ENCODE results near the gene PEPD. TPM values are rescaled to one million over a fixed set of nuclear protein-coding genes. Genes with fewer than 3 reads are reported as not detected.

PEPD gene
- total RNA-seq, 1 experiment from 2014 or later: 83.1 TPM

- CTCF ChIA-PET: interaction anchor here (1.7 kb wide), 1 partner anchor 43 kb away, joined by 6 read pairs; no protein-coding TSS in a partner anchor
These were observed 62.1 kb downstream of the PEPD start for GRCh38 chr19:33459222-33460090.

DNA sequence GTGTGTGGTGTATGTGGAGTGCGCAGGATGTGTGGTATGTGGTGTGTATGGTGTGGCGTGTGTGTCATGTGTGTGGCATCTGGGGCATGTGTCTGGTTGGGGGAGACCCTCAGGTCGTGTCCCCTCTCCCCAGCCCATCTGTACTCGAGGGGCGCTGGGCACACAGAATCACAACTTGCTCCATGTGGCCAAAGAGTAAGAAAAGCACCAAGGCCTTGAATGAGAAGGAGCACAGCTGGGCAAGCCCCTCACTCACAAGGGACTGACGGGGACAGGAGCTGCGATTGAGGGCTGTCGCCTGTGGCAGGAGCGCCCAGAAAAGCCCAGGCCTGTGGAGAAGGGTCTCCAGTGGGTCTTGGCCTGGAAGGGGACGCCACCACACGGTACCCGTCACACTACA lies 62.8 kb downstream of the PEPD start:
- ATAC-seq (no peak), DNase-seq (ENCODE audit: low spot score) (no peak)
- H3K27ac Mint-ChIP-seq: no peak overlapping the region
- no peaks in the 10 kb centered on the region for H3K4me1 Mint-ChIP-seq
- no peaks in the 10 kb centered on the region for H3K36me3 Mint-ChIP-seq
- no peaks in the 10 kb centered on the region for H3K27me3 Mint-ChIP-seq (ENCODE audit: low read depth)
- CTCF ChIA-PET: interaction anchor here (1.7 kb wide), 1 partner anchor 43 kb away, joined by 6 read pairs; no protein-coding TSS in a partner anchor
- H3K4me3 Mint-ChIP-seq: no peak overlapping the region
- no peaks in the 10 kb centered on the region for H3K9me3 Mint-ChIP-seq
- POLR2A ChIA-PET: no interaction called here
- TF ChIP-seq, protein P1, sequence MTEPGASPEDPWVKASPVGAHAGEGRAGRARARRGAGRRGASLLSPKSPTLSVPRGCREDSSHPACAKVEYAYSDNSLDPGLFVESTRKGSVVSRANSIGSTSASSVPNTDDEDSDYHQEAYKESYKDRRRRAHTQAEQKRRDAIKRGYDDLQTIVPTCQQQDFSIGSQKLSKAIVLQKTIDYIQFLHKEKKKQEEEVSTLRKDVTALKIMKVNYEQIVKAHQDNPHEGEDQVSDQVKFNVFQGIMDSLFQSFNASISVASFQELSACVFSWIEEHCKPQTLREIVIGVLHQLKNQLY (CRISPR knock-in tag; IDR thresholded peaks at IDR 0.05): no peak
- TF ChIP-seq, protein P2, sequence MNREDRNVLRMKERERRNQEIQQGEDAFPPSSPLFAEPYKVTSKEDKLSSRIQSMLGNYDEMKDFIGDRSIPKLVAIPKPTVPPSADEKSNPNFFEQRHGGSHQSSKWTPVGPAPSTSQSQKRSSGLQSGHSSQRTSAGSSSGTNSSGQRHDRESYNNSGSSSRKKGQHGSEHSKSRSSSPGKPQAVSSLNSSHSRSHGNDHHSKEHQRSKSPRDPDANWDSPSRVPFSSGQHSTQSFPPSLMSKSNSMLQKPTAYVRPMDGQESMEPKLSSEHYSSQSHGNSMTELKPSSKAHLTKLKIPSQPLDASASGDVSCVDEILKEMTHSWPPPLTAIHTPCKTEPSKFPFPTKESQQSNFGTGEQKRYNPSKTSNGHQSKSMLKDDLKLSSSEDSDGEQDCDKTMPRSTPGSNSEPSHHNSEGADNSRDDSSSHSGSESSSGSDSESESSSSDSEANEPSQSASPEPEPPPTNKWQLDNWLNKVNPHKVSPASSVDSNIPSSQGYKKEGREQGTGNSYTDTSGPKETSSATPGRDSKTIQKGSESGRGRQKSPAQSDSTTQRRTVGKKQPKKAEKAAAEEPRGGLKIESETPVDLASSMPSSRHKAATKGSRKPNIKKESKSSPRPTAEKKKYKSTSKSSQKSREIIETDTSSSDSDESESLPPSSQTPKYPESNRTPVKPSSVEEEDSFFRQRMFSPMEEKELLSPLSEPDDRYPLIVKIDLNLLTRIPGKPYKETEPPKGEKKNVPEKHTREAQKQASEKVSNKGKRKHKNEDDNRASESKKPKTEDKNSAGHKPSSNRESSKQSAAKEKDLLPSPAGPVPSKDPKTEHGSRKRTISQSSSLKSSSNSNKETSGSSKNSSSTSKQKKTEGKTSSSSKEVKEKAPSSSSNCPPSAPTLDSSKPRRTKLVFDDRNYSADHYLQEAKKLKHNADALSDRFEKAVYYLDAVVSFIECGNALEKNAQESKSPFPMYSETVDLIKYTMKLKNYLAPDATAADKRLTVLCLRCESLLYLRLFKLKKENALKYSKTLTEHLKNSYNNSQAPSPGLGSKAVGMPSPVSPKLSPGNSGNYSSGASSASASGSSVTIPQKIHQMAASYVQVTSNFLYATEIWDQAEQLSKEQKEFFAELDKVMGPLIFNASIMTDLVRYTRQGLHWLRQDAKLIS (CRISPR knock-in tag; IDR thresholded peaks at IDR 0.05; ENCODE audit: borderline replicate concordance): no peak
- TF ChIP-seq ZMAT4 (CRISPR knock-in tag; IDR thresholded peaks at IDR 0.05) (no peak), ATF2 (CRISPR knock-in tag; IDR thresholded peaks at IDR 0.05; ENCODE audit: borderline replicate concordance, low read depth) (no peak), ZNF532 (CRISPR knock-in tag; IDR thresholded peaks at IDR 0.05; ENCODE audit: borderline replicate concordance) (no peak), CBFB (CRISPR knock-in tag; IDR thresholded peaks at IDR 0.05; ENCODE audit: low read depth) (no peak), GRHL2 (CRISPR knock-in tag; IDR thresholded peaks at IDR 0.05; ENCODE audit: insufficient replicate concordance, severe bottlenecking) (no peak), ZNF232 (CRISPR knock-in tag; IDR thresholded peaks at IDR 0.05) (no peak), ZNF416 (CRISPR knock-in tag; IDR thresholded peaks at IDR 0.05) (no peak), FOXK1 (CRISPR knock-in tag; IDR thresholded peaks at IDR 0.05) (no peak), FOXJ3 (CRISPR knock-in tag; IDR thresholded peaks at IDR 0.05; ENCODE audit: borderline replicate concordance) (no peak), MYBL2 (CRISPR knock-in tag; IDR thresholded peaks at IDR 0.05) (no peak), ZBTB21 (CRISPR knock-in tag; IDR thresholded peaks at IDR 0.05; ENCODE audit: borderline replicate concordance) (no peak), USF2 (CRISPR knock-in tag; IDR thresholded peaks at IDR 0.05) (no peak), NR1H2 (CRISPR knock-in tag; IDR thresholded peaks at IDR 0.05) (no peak), ZNF263 (CRISPR knock-in tag; IDR thresholded peaks at IDR 0.05; ENCODE audit: low read depth) (no peak)
- TF ChIP-seq, protein P3, sequence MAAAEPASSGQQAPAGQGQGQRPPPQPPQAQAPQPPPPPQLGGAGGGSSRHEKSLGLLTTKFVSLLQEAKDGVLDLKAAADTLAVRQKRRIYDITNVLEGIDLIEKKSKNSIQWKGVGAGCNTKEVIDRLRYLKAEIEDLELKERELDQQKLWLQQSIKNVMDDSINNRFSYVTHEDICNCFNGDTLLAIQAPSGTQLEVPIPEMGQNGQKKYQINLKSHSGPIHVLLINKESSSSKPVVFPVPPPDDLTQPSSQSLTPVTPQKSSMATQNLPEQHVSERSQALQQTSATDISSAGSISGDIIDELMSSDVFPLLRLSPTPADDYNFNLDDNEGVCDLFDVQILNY (CRISPR knock-in tag; IDR thresholded peaks at IDR 0.05): no peak
- TF ChIP-seq, protein P4, sequence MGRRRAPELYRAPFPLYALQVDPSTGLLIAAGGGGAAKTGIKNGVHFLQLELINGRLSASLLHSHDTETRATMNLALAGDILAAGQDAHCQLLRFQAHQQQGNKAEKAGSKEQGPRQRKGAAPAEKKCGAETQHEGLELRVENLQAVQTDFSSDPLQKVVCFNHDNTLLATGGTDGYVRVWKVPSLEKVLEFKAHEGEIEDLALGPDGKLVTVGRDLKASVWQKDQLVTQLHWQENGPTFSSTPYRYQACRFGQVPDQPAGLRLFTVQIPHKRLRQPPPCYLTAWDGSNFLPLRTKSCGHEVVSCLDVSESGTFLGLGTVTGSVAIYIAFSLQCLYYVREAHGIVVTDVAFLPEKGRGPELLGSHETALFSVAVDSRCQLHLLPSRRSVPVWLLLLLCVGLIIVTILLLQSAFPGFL (CRISPR knock-in tag; IDR thresholded peaks at IDR 0.05; ENCODE audit: borderline replicate concordance): no peak

More at GRCh38 chr19:33459222-33460090, 62.1 kb downstream of the PEPD start:
- TF ChIP-seq GABPB1 (CRISPR knock-in tag; IDR thresholded peaks at IDR 0.05) (no peak), TEAD4 (CRISPR knock-in tag; IDR thresholded peaks at IDR 0.05) (no peak), NFYB (CRISPR knock-in tag; conservative IDR thresholded peaks at IDR 0.05; ENCODE audit: low read depth) (no peak), ZNF263 (CRISPR knock-in tag; IDR thresholded peaks at IDR 0.05; ENCODE audit: low read depth) (no peak)
- no peaks in the 10 kb centered on the region for H3K9me3 Mint-ChIP-seq
- H3K27ac Mint-ChIP-seq: no peak overlapping the region
- no peaks in the 10 kb centered on the region for H3K36me3 Mint-ChIP-seq
- H3K27me3 Mint-ChIP-seq (ENCODE audit: low read depth): no peaks in the 10 kb centered on the region
- ATAC-seq (no peak), DNase-seq (ENCODE audit: low spot score) (no peak)
- H3K4me1 Mint-ChIP-seq: no peaks in the 10 kb centered on the region
- no peak overlapping the region for H3K4me3 Mint-ChIP-seq
- POLR2A ChIA-PET: no interaction called here

Data from WTC11 (cell line).